DMS 273 (cell line): ENCODE measurements around the gene EPHB1.

Experiments used
- DNase-seq: peaks from one replicate; lab custom pipeline; 2025; ENCODE audit not compliant: unreplicated experiment; lab: John Stamatoyannopoulos, UW

EPHB1 gene

GRCh38 chr3:135147657-135148056 lies 352.6 kb downstream of the EPHB1 start:
- no peak for DNase-seq

- DNase-seq, result no peak
These were observed 353.4 kb downstream of the EPHB1 start for GRCh38 chr3:135148398-135149020.

GRCh38 chr3:135149707-135150681 lies 354.9 kb downstream of the EPHB1 start:
- no peak for DNase-seq

- no peak for DNase-seq
These were observed 359.1 kb downstream of the EPHB1 start for GRCh38 chr3:135154186-135154585.

- no peak for DNase-seq
These were observed 360.2 kb downstream of the EPHB1 start for GRCh38 chr3:135155228-135155627.

GRCh38 chr3:135155791-135156190 lies 360.7 kb downstream of the EPHB1 start:
- DNase-seq, result no peak

- no peak for DNase-seq
These were observed 362.1 kb downstream of the EPHB1 start for GRCh38 chr3:135157045-135157740.

GRCh38 chr3:135158520-135158919 lies 363.5 kb downstream of the EPHB1 start:
- DNase-seq, result no peak

GRCh38 chr3:135159681-135160247 lies 364.7 kb downstream of the EPHB1 start:
- DNase-seq, result no peak

- DNase-seq, result no peak
These were observed 366.4 kb downstream of the EPHB1 start for GRCh38 chr3:135161425-135161824.

- DNase-seq, result no peak
These were observed 368.6 kb downstream of the EPHB1 start for GRCh38 chr3:135163701-135164100.

GRCh38 chr3:135165260-135165659 lies 370.2 kb downstream of the EPHB1 start:
- no peak for DNase-seq

- no peak for DNase-seq
These were observed 371.3 kb downstream of the EPHB1 start for GRCh38 chr3:135166266-135166825.

GRCh38 chr3:135168822-135169221 lies 373.8 kb downstream of the EPHB1 start:
- DNase-seq, result no peak

GRCh38 chr3:135169651-135170050 lies 374.6 kb downstream of the EPHB1 start:
- DNase-seq, result no peak

GRCh38 chr3:135170732-135171131 lies 375.7 kb downstream of the EPHB1 start:
- DNase-seq, result no peak

GRCh38 chr3:135172191-135172869 lies 377.3 kb downstream of the EPHB1 start:
- no peak for DNase-seq

- DNase-seq, result no peak
These were observed 380.7 kb downstream of the EPHB1 start for GRCh38 chr3:135175728-135176277.

- no peak for DNase-seq
These were observed 381.8 kb downstream of the EPHB1 start for GRCh38 chr3:135176881-135177280.

- DNase-seq, result no peak
These were observed 383.5 kb downstream of the EPHB1 start for GRCh38 chr3:135178566-135178965.
